ENCODE results near the gene NELL1.

NELL1 gene

GRCh38 chr11:21447871-21448270, 778.5 kb downstream of the NELL1 start:
- DNase-seq = no peak

GRCh38 chr11:21456186-21456585, 786.8 kb downstream of the NELL1 start:
- DNase-seq = no peak

- DNase-seq = no peak
Observed at GRCh38 chr11:21460082-21460481, 790.7 kb downstream of the NELL1 start.

GRCh38 chr11:21461701-21462100, 792.3 kb downstream of the NELL1 start:
- no peak for DNase-seq

GRCh38 chr11:21464601-21465193, 795.3 kb downstream of the NELL1 start:
- DNase-seq = no peak

- DNase-seq = peak; percentile 18
Observed at GRCh38 chr11:21465203-21465602, 795.8 kb downstream of the NELL1 start.

GRCh38 chr11:21465920-21466319, 796.5 kb downstream of the NELL1 start:
- DNase-seq = no peak

GRCh38 chr11:21470521-21470920, 801.1 kb downstream of the NELL1 start:
- no peak for DNase-seq

- DNase-seq = no peak
Observed at GRCh38 chr11:21472261-21472660, 802.9 kb downstream of the NELL1 start.

- no peak for DNase-seq
Observed at GRCh38 chr11:21474529-21474928, 805.1 kb downstream of the NELL1 start.

GRCh38 chr11:21475276-21475675, 805.9 kb downstream of the NELL1 start:
- DNase-seq = no peak

GRCh38 chr11:21476588-21476987, 807.2 kb downstream of the NELL1 start:
- no peak for DNase-seq

GRCh38 chr11:21480240-21480639, 810.9 kb downstream of the NELL1 start:
- DNase-seq = no peak

- no peak for DNase-seq
Observed at GRCh38 chr11:21481255-21481654, 811.9 kb downstream of the NELL1 start.

GRCh38 chr11:21484039-21484438, 814.7 kb downstream of the NELL1 start:
- no peak for DNase-seq

GRCh38 chr11:21485006-21485405, 815.6 kb downstream of the NELL1 start:
- DNase-seq = no peak

- no peak for DNase-seq
Observed at GRCh38 chr11:21485426-21485825, 816.0 kb downstream of the NELL1 start.

- DNase-seq = no peak
Observed at GRCh38 chr11:21489416-21490115, 820.2 kb downstream of the NELL1 start.

- DNase-seq = no peak
Observed at GRCh38 chr11:21492931-21493330, 823.5 kb downstream of the NELL1 start.

- DNase-seq = no peak
Observed at GRCh38 chr11:21494946-21495345, 825.6 kb downstream of the NELL1 start.

- no peak for DNase-seq
Observed at GRCh38 chr11:21495879-21496278, 826.5 kb downstream of the NELL1 start.

- DNase-seq = no peak
Observed at GRCh38 chr11:21501245-21501644, 831.9 kb downstream of the NELL1 start.

- no peak for DNase-seq
Observed at GRCh38 chr11:21505070-21505469, 835.7 kb downstream of the NELL1 start.

- peak; percentile 86 for DNase-seq
Observed at GRCh38 chr11:21511835-21512440, 842.6 kb downstream of the NELL1 start.
